Erythroblast (primary cell): ENCODE data around the gene HADH.

Source experiments
- GATA1 ChIP-seq: IDR thresholded peaks from 2 replicates; pipeline ENCODE4 v1.6.1; 2011; ENCODE audit warnings: low read depth, mild to moderate bottlenecking, control low read depth, low read length, moderate library complexity
- POLR2A ChIP-seq: IDR thresholded peaks from 2 replicates; pipeline ENCODE4 v1.6.1; 2011; ENCODE audit warnings: mild to moderate bottlenecking, low read length

- TF ChIP-seq POLR2A = no peak
- TF ChIP-seq GATA1 = no peak
Observed at GRCh38 chr4:108001540-108002135, 11.9 kb downstream of the HADH start.
